Vagina (tissue), 2 donors: ENCODE results near the gene RFTN1. TPM values are rescaled to one million over a fixed set of nuclear protein-coding genes. Genes with fewer than 3 reads are reported as not detected.

Experiments
- DNase-seq, 2 donors: peaks; one replicate each; pipeline ENCODE4 v3.0.0-alpha.2; 2017; ENCODE audit errors: extremely low spot score in 2 of 2
- H3K27ac ChIP-seq: fragments of 200-600 bp; sonication (generic); one replicate; pipeline ENCODE4 v1.5.1; 2019
- H3K27me3 ChIP-seq: fragments of 200-600 bp; sonication (generic); one replicate; pipeline ENCODE4 v1.5.1; 2019
- H3K36me3 ChIP-seq, 2 donors: fragments of 200-600 bp; sonication (generic); one replicate each; pipeline ENCODE4 v1.5.1; 2017 to 2019
- H3K4me1 ChIP-seq: fragments of 200-600 bp; sonication (generic); one replicate; pipeline ENCODE4 v1.5.1; 2019
- H3K4me3 ChIP-seq, 2 donors: fragments of 200-600 bp; sonication (generic); 1 replicate in 1 of 2; 2 replicates in 1 of 2; pipeline ENCODE4 v1.5.1; 2016 to 2019
- H3K9me3 ChIP-seq: fragments of 200-600 bp; sonication (generic); one replicate; pipeline ENCODE4 v1.5.1; 2019
- CTCF ChIP-seq, 3 experiments: fragments of 450-650 bp in 2 of 3; fragments of 200-600 bp in 1 of 3; sonication (generic) in 1 of 3; IDR thresholded peaks; one replicate each; pipeline ENCODE4 v1.5.1; 2017 to 2019; ENCODE audit warnings: antibody characterized with exemption in 3 of 3, mild to moderate bottlenecking in 2 of 3, moderate library complexity in 2 of 3
- POLR2A ChIP-seq, 2 donors: fragments of 450-650 bp; IDR thresholded peaks; one replicate each; pipeline ENCODE4 v1.6.1; 2017; ENCODE audit warnings: antibody characterized with exemption in 2 of 2, mild to moderate bottlenecking in 2 of 2, moderate library complexity in 2 of 2
- POLR2AphosphoS5 ChIP-seq, 2 donors: sonication (generic); formaldehyde crosslinking; IDR thresholded peaks; one replicate each; pipeline ENCODE4 v1.9.0; 2017; ENCODE audit warnings: antibody characterized with exemption in 2 of 2, mild to moderate bottlenecking in 2 of 2, low read depth in 1 of 2; ENCODE audit not compliant: insufficient read depth in 1 of 2
- intact Hi-C: fragments of 100-400 bp; cut with DNase I; formaldehyde crosslinking; loops from one replicate; pipeline ENCODE4 v1.15.1; 2023
- total RNA-seq: library from RNA; depleted of rRNA; stranded (reverse); fragments of >200 nt; gene quantifications from one replicate; pipeline ENCODE4 v1.2.3, GENCODE V29; 2016

RFTN1 gene
- total RNA-seq, 1 donor from 2014 or later = 47.4 TPM

GRCh38 chr3:16504242-16504641 is 9.3 kb downstream of the RFTN1 start:
- no peak for TF ChIP-seq POLR2AphosphoS5 (IDR thresholded peaks at IDR 0.05; ENCODE audit: insufficient read depth in 1 of 2, low read depth in 1 of 2)
- TF ChIP-seq CTCF (IDR thresholded peaks at IDR 0.05) = no peak
- TF ChIP-seq POLR2A (IDR thresholded peaks at IDR 0.05) = no peak
- H3K4me3 ChIP-seq = no peak overlapping the region
- H3K27ac ChIP-seq = no peak overlapping the region
- H3K27me3 ChIP-seq = no peaks in the 10 kb centered on the region
- intact Hi-C loops = no loop called here
- no peaks in the 10 kb centered on the region for H3K9me3 ChIP-seq
- DNase-seq = no peak
- H3K4me1 ChIP-seq = peaks cover 5% of the 10 kb centered on the region
- H3K36me3 ChIP-seq = no peaks in the 10 kb centered on the region

GRCh38 chr3:16503191-16503776 is 10.2 kb downstream of the RFTN1 start:
- Histone ChIP-seq H3K27me3 (no peaks in the 10 kb centered on the region), H3K4me1 (peaks cover 3% of the 10 kb centered on the region), H3K36me3 (no peaks in the 10 kb centered on the region), H3K27ac (no peak overlapping the region), H3K4me3 (no peak overlapping the region), H3K9me3 (no peaks in the 10 kb centered on the region)
- intact Hi-C loops = no loop called here
- no peak for DNase-seq
- TF ChIP-seq POLR2AphosphoS5 (IDR thresholded peaks at IDR 0.05; ENCODE audit: insufficient read depth in 1 of 2, low read depth in 1 of 2) = no peak
- TF ChIP-seq CTCF (IDR thresholded peaks at IDR 0.05) = no peak
- no peak for TF ChIP-seq POLR2A (IDR thresholded peaks at IDR 0.05)

- Histone ChIP-seq H3K4me1 (no peaks in the 10 kb centered on the region), H3K27me3 (no peaks in the 10 kb centered on the region), H3K9me3 (no peaks in the 10 kb centered on the region), H3K27ac (no peak overlapping the region), H3K36me3 (no peaks in the 10 kb centered on the region), H3K4me3 (no peak overlapping the region)
- DNase-seq = no peak
- intact Hi-C loops = no loop called here
- TF ChIP-seq POLR2AphosphoS5 (IDR thresholded peaks at IDR 0.05; ENCODE audit: insufficient read depth in 1 of 2, low read depth in 1 of 2) = no peak
- no peak for TF ChIP-seq POLR2A (IDR thresholded peaks at IDR 0.05)
- TF ChIP-seq CTCF (IDR thresholded peaks at IDR 0.05) = no peak
Observed at GRCh38 chr3:16502347-16502908, 11.1 kb downstream of the RFTN1 start.

- Histone ChIP-seq H3K27me3 (no peaks in the 10 kb centered on the region), H3K4me1 (no peaks in the 10 kb centered on the region), H3K27ac (no peak overlapping the region), H3K9me3 (no peaks in the 10 kb centered on the region), H3K36me3 (no peaks in the 10 kb centered on the region), H3K4me3 (no peak overlapping the region)
- no peak for DNase-seq
- intact Hi-C loops = no loop called here
- TF ChIP-seq POLR2A (IDR thresholded peaks at IDR 0.05) = no peak
- no peak for TF ChIP-seq CTCF (IDR thresholded peaks at IDR 0.05)
- TF ChIP-seq POLR2AphosphoS5 (IDR thresholded peaks at IDR 0.05; ENCODE audit: insufficient read depth in 1 of 2, low read depth in 1 of 2) = no peak
Observed at GRCh38 chr3:16501376-16501775, 12.1 kb downstream of the RFTN1 start.

GRCh38 chr3:16500911-16501310 is 12.6 kb downstream of the RFTN1 start:
- Histone ChIP-seq H3K27ac (no peak overlapping the region), H3K4me1 (no peaks in the 10 kb centered on the region), H3K9me3 (no peaks in the 10 kb centered on the region), H3K27me3 (no peaks in the 10 kb centered on the region), H3K36me3 (no peaks in the 10 kb centered on the region), H3K4me3 (no peak overlapping the region)
- intact Hi-C loops = no loop called here
- no peak for DNase-seq
- no peak for TF ChIP-seq POLR2A (IDR thresholded peaks at IDR 0.05)
- no peak for TF ChIP-seq POLR2AphosphoS5 (IDR thresholded peaks at IDR 0.05; ENCODE audit: insufficient read depth in 1 of 2, low read depth in 1 of 2)
- TF ChIP-seq CTCF (IDR thresholded peaks at IDR 0.05) = no peak
